Common myeloid progenitor, CD34-positive (primary cell): ENCODE data around the gene CHRNB2.

Experiments used
- CTCF ChIA-PET: fragments of 350-600 bp; sonication (Branson Sonifier 250); formaldehyde crosslinking; loops from one replicate; lab custom pipeline; 2021; ENCODE audit warnings: antibody characterized with exemption; lab: Charles Lee
- POLR2A ChIA-PET: fragments of 350-600 bp; sonication (Branson Sonifier 250); formaldehyde crosslinking; loops from one replicate; lab custom pipeline; 2021; ENCODE audit warnings: antibody characterized with exemption; lab: Charles Lee
- DNase-seq, 3 donors: peaks; one replicate each; pipeline versions ENCODE4 v3.0.0 to v3.0.0-alpha.2; 2013
- H3K27ac ChIP-seq, 2 experiments: 1 replicate in 1 of 2; 2 replicates in 1 of 2; pipeline ENCODE4 v1.7.0; 2013; ENCODE audit warnings: inconsistent platforms in 2 of 2, low read length in 2 of 2, mild to moderate bottlenecking in 2 of 2, low read depth in 1 of 2, moderate library complexity in 1 of 2; ENCODE audit not compliant: severe bottlenecking in 2 of 2, insufficient read depth in 1 of 2, poor library complexity in 1 of 2
- H3K27me3 ChIP-seq, 5 experiments: replicated peaks in 2 of 5; 1 replicate in 3 of 5; 2 replicates in 2 of 5; pipeline versions ENCODE4 v1.6.1 to v1.7.0; 2013; ENCODE audit warnings: low read length in 4 of 5, mild to moderate bottlenecking in 2 of 5, moderate library complexity in 2 of 5, inconsistent platforms in 1 of 5; ENCODE audit not compliant: insufficient read depth in 5 of 5, control insufficient read depth in 4 of 5
- H3K36me3 ChIP-seq, 4 experiments: 1 replicate in 2 of 4; 2 replicates in 2 of 4; pipeline versions ENCODE4 v1.6.1 to v1.7.0; 2013; ENCODE audit warnings: low read length in 3 of 4, control low read depth in 1 of 4, mild to moderate bottlenecking in 1 of 4; ENCODE audit not compliant: control insufficient read depth in 4 of 4, insufficient read depth in 4 of 4
- H3K4me1 ChIP-seq, 4 experiments: 1 replicate in 3 of 4; 2 replicates in 1 of 4; pipeline versions ENCODE4 v1.6.1 to v1.7.1; 2013; ENCODE audit warnings: low read length in 3 of 4, mild to moderate bottlenecking in 3 of 4, control low read depth in 1 of 4, inconsistent platforms in 1 of 4, moderate library complexity in 1 of 4; ENCODE audit not compliant: control insufficient read depth in 4 of 4, insufficient read depth in 4 of 4; ENCODE audit errors: control extremely low read depth in 1 of 4
- H3K4me3 ChIP-seq, 7 experiments: 1 replicate in 4 of 7; 2 replicates in 3 of 7; pipeline versions ENCODE4 v1.5.1 to v1.7.0; 2013; ENCODE audit warnings: mild to moderate bottlenecking in 7 of 7, low read length in 6 of 7, moderate library complexity in 6 of 7, inconsistent platforms in 2 of 7, low read depth in 2 of 7, control low read depth in 1 of 7; ENCODE audit not compliant: insufficient read depth in 4 of 7, control insufficient read depth in 1 of 7; ENCODE audit errors: extremely low read depth in 1 of 7
- H3K9me3 ChIP-seq, 5 experiments: 1 replicate in 4 of 5; 2 replicates in 1 of 5; pipeline versions ENCODE4 v1.6.1 to v1.7.1; 2013; ENCODE audit warnings: low read length in 4 of 5, mild to moderate bottlenecking in 2 of 5, inconsistent platforms in 1 of 5, low read depth in 1 of 5, moderate library complexity in 1 of 5; ENCODE audit not compliant: control insufficient read depth in 4 of 5, insufficient read depth in 2 of 5; ENCODE audit errors: control extremely low read depth in 1 of 5
- WGBS: methylation state at CpG from one replicate; pipeline ENCODE4 v1.1.5; 2013; ENCODE audit not compliant: insufficient coverage; 5-methylcytosine and 5-hydroxymethylcytosine counted together

The CHRNB2 gene

DNA sequence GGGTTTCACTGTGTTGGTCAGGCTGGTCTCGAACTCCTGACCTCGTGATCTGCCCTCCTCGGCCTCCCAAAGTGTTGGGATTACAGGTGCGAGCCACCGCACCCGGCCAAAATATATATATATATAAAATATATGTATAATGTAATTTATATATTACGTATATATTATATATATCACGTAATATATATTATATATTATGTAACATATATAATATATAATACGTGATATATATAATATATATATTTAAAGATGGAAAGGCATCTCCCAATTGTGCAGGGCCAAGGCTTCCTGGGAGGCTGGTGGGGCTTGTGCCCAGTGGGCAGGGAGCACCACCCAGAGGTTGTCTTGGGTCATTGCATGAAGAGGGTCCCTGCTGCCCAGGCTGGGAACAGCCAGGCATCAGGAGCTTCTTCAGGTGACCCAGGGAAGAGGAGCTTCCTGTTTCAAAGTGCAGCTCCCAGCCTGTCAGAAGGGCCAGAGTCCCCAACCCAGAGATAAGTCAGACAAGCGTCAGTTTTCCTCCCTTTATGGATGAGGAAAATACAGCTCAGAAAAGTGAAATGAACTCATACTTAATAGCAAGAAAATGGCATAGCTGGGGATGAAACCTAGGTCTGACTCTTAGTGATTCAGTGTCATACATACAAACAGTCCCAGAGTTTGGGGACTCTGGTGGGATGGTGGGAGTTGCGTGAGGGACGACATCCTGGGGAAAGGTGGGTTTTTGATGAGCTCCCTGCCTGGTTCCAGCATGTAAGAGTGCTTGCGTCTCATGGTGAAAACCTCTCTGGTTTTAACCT is 21.1 kb upstream of the CHRNB2 start:
- ChIA-PET POLR2A (interaction anchor here (1.7 kb wide), 1 partner anchor 66 kb away, joined by 6 read pairs; no protein-coding TSS in a partner anchor), CTCF (interaction anchor here (0.7 to 14.2 kb wide), 29 partner anchors 9 to 620 kb away, joined by 3 to 341 read pairs (median 4); no protein-coding TSS in a partner anchor)
- peaks cover 11 to 30% (median 26%) of the 10 kb centered on the region in 4 experiments for H3K36me3 ChIP-seq
- DNase-seq = peak; percentile 60 to 73 (median 62)
- WGBS = 69% methylated on average over 2 of the region's 13 CpGs
- peaks cover 0 to 2% (median 0%) of the 10 kb centered on the region in 5 experiments for H3K27me3 ChIP-seq
- H3K9me3 ChIP-seq = no peaks in the 10 kb centered on the region
- H3K4me3 ChIP-seq = no peak overlapping the region
- H3K27ac ChIP-seq = no peak overlapping the region
- peaks cover 0 to 8% (median 2%) of the 10 kb centered on the region in 4 experiments for H3K4me1 ChIP-seq

DNA sequence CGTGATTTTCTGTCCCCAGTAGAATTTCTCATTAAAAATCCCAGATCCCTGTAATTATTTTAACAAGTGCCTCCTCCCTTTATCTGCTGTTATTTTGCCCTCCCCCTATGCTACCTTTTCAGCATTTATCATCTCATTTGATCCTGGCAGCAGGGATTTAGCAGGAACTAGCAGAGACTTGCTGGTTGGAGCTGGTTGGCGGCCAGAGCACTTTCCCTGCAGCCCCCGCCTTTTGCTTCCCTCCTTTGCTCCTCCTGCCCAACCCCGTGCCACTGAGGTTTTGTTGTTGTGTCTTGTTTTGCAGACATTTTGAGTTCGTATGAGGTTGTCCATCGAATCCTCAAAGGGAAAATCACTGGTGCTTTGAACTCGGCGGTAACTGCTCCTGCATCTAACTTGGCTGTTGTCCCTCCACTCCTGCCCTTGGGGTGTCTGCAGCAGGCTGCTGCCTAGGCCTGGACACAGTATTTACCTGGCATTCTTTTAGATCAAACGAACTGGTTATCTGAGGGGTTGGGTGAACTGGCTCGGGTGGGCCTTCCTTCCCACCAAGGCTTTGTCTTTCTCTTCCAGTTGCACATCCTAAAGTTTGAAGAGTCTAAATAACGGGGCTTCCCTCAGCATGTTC is 20.4 kb upstream of the CHRNB2 start:
- ChIA-PET CTCF (interaction anchor here (0.7 to 14.2 kb wide), 27 partner anchors 8 to 620 kb away, joined by 3 to 341 read pairs (median 4); no protein-coding TSS in a partner anchor), POLR2A (interaction anchor here (1.7 kb wide), 1 partner anchor 67 kb away, joined by 6 read pairs; no protein-coding TSS in a partner anchor)

DNA sequence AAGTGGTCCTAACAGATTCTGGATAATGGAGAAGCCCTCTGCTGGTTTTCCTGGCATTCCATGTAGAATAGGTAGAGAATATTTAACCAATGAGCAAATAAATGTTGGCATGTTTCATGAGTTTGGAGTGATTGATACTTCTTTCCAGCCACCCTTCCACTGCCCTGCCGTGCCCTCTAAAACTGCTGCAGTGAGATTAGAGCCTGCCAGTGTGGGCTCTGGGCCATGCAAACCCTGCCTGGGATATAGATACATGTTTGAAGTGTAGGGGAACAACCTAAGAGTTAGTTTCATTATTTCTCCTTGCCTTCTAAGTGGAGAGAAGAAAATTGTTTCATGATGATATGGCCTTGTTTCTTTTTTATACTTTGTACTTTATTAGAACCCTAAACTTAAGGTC is 19.6 kb upstream of the CHRNB2 start:
- CTCF ChIA-PET = interaction anchor here (1.1 to 14.2 kb wide), 6 partner anchors 9 to 197 kb away, joined by 3 to 341 read pairs (median 6); no protein-coding TSS in a partner anchor
- Histone ChIP-seq H3K4me1 (peaks cover 0 to 8% (median 2%) of the 10 kb centered on the region in 4 experiments), H3K27me3 (no peaks in the 10 kb centered on the region), H3K36me3 (peaks cover 16 to 46% (median 41%) of the 10 kb centered on the region in 4 experiments), H3K27ac (peak overlapping the region in 1 of 2 experiments; percentile 30), H3K4me3 (no peak overlapping the region), H3K9me3 (no peaks in the 10 kb centered on the region)
- POLR2A ChIA-PET = no interaction called here
- WGBS = no CpG with 5 or more reads among the region's 1 CpG
- peak in 1 of 3 donors; percentile 24 for DNase-seq

More for the DNA sequence above, 20.4 kb upstream of the CHRNB2 start:
- Histone ChIP-seq H3K4me3 (no peak overlapping the region), H3K4me1 (peaks cover 0 to 8% (median 2%) of the 10 kb centered on the region in 4 experiments), H3K36me3 (peaks cover 11 to 38% (median 34%) of the 10 kb centered on the region in 4 experiments), H3K27ac (no peak overlapping the region), H3K9me3 (no peaks in the 10 kb centered on the region), H3K27me3 (no peaks in the 10 kb centered on the region)
- 95% methylated on average over 7 of the region's 11 CpGs for WGBS
- no peak for DNase-seq

DNA sequence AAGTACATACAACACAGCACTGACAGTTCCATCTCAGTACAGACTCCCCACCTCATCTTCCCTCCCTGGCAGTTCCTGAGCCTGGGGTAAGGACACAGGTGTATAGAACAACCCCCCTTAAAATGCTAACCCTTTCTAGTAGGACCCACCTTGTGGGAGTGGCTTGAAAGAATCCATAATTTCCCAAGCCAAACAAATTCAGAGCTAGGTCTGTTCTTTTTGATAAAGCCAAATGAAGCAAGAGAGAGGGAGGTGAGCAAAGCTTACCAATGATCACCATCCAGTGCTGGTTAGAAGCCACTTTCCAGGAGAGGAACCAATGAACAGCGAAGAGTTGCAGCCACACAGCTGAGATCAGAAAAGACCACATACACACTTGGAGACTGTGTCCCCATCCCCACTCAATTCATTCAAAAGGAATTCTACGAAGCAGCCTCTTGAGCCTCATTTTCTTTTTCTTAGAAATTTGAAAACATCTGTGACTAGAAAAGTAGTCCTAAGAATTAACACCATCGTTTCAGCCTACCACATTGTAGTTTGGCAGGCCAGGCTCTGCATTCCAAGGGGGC is 18.3 kb upstream of the CHRNB2 start:
- no peak overlapping the region for H3K4me3 ChIP-seq
- H3K9me3 ChIP-seq = no peaks in the 10 kb centered on the region
- ChIA-PET POLR2A (no interaction called here), CTCF (interaction anchor here (0.7 to 14.2 kb wide), 4 partner anchors 10 to 101 kb away, joined by 3 to 341 read pairs (median 4); no protein-coding TSS in a partner anchor)
- DNase-seq = no peak
- H3K27ac ChIP-seq = peak overlapping the region in 1 of 2 experiments; percentile 30
- H3K4me1 ChIP-seq = peaks cover 0 to 8% (median 2%) of the 10 kb centered on the region in 4 experiments
- no peaks in the 10 kb centered on the region for H3K27me3 ChIP-seq
- 78% methylated on average over 3 of the region's 3 CpGs for WGBS
- peaks cover 27 to 58% (median 53%) of the 10 kb centered on the region in 4 experiments for H3K36me3 ChIP-seq

- WGBS = 100% methylated on average over 2 of the region's 5 CpGs
- no peak for DNase-seq
- Histone ChIP-seq H3K27ac (no peak overlapping the region), H3K4me1 (peaks cover 0 to 8% (median 2%) of the 10 kb centered on the region in 4 experiments), H3K36me3 (peaks cover 28 to 66% (median 61%) of the 10 kb centered on the region in 4 experiments), H3K9me3 (no peaks in the 10 kb centered on the region), H3K4me3 (no peak overlapping the region), H3K27me3 (no peaks in the 10 kb centered on the region)
- CTCF ChIA-PET = interaction anchor here (14.2 kb wide), 1 partner anchor 63 kb away, joined by 341 read pairs; no protein-coding TSS in a partner anchor
- POLR2A ChIA-PET = no interaction called here
Observed at GRCh38 chr1:154550070-154550469, 17.5 kb upstream of the CHRNB2 start.

- peaks cover 0 to 8% (median 2%) of the 10 kb centered on the region in 4 experiments for H3K4me1 ChIP-seq
- H3K9me3 ChIP-seq = no peaks in the 10 kb centered on the region
- CTCF ChIA-PET = interaction anchor here (1.0 to 14.2 kb wide), 2 partner anchors 9 to 63 kb away, joined by 3 to 341 read pairs; no protein-coding TSS in a partner anchor
- DNase-seq = no peak
- no peak overlapping the region for H3K27ac ChIP-seq
- peaks cover 32 to 72% (median 67%) of the 10 kb centered on the region in 4 experiments for H3K36me3 ChIP-seq
- WGBS = 81% methylated on average over 6 of the region's 6 CpGs
- no peaks in the 10 kb centered on the region for H3K27me3 ChIP-seq
- POLR2A ChIA-PET = no interaction called here
- no peak overlapping the region for H3K4me3 ChIP-seq
Observed at GRCh38 chr1:154550657-154551056, 16.9 kb upstream of the CHRNB2 start.
